Measurements from ENCODE around the gene CCN5. TPM values are rescaled to one million over a fixed set of nuclear protein-coding genes. Genes with fewer than 3 reads are reported as not detected.

Gene CCN5
- total RNA-seq, 1 donor = 520 TPM

GRCh38 chr20:44716309-44717106 lies 1.3 kb downstream of the CCN5 start:
- TF ChIP-seq CTCF (IDR thresholded peaks at IDR 0.05; ENCODE audit: extremely low read depth, low read depth, low read length) = no peak
- no peaks in the 10 kb centered on the region for H3K27me3 ChIP-seq (ENCODE audit: insufficient read depth, low read length)
- peak overlapping the region; percentile 11 for H3K4me3 ChIP-seq (ENCODE audit: insufficient read depth, low read length)
- DNase-seq (ENCODE audit: insufficient read length, low spot score, missing footprints) = peak; percentile 86
- H3K79me2 ChIP-seq (ENCODE audit: insufficient read depth, low read length) = no peaks in the 10 kb centered on the region
- no peaks in the 10 kb centered on the region for H3K36me3 ChIP-seq (ENCODE audit: insufficient read depth, low read length)
- peaks cover 46% of the 10 kb centered on the region for H3K4me1 ChIP-seq (ENCODE audit: insufficient read depth, low read length)
- peak overlapping the region; percentile 68 for H3K4me2 ChIP-seq (ENCODE audit: insufficient read depth, low read length)
- H4K20me1 ChIP-seq (ENCODE audit: insufficient read depth, low read length) = no peaks in the 10 kb centered on the region
- H3K27ac ChIP-seq (ENCODE audit: low read depth, low read length) = peak overlapping the region; percentile 33
- H2AFZ ChIP-seq (ENCODE audit: low read length) = peak overlapping the region; percentile 66
- H3K9me3 ChIP-seq (ENCODE audit: low read depth, low read length) = no peaks in the 10 kb centered on the region

- no peak overlapping the region for H3K4me3 ChIP-seq (ENCODE audit: insufficient read depth, low read length)
- DNase-seq (ENCODE audit: insufficient read length, low spot score, missing footprints) = peak; percentile 83
- no peaks in the 10 kb centered on the region for H3K27me3 ChIP-seq (ENCODE audit: insufficient read depth, low read length)
- no peaks in the 10 kb centered on the region for H3K79me2 ChIP-seq (ENCODE audit: insufficient read depth, low read length)
- no peaks in the 10 kb centered on the region for H3K36me3 ChIP-seq (ENCODE audit: insufficient read depth, low read length)
- H3K27ac ChIP-seq (ENCODE audit: low read depth, low read length) = no peak overlapping the region
- H3K9me3 ChIP-seq (ENCODE audit: low read depth, low read length) = no peaks in the 10 kb centered on the region
- no peak overlapping the region for H2AFZ ChIP-seq (ENCODE audit: low read length)
- H4K20me1 ChIP-seq (ENCODE audit: insufficient read depth, low read length) = no peaks in the 10 kb centered on the region
- H3K4me1 ChIP-seq (ENCODE audit: insufficient read depth, low read length) = peaks cover 51% of the 10 kb centered on the region
- H3K4me2 ChIP-seq (ENCODE audit: insufficient read depth, low read length) = no peak overlapping the region
- TF ChIP-seq CTCF (IDR thresholded peaks at IDR 0.05; ENCODE audit: extremely low read depth, low read depth, low read length) = peak; percentile 28
Observed at GRCh38 chr20:44717986-44718385, 2.8 kb downstream of the CCN5 start.

GRCh38 chr20:44719841-44720240 lies 4.7 kb downstream of the CCN5 start:
- no peak overlapping the region for H2AFZ ChIP-seq (ENCODE audit: low read length)
- no peaks in the 10 kb centered on the region for H3K36me3 ChIP-seq (ENCODE audit: insufficient read depth, low read length)
- no peak for TF ChIP-seq CTCF (IDR thresholded peaks at IDR 0.05; ENCODE audit: extremely low read depth, low read depth, low read length)
- peaks cover 43% of the 10 kb centered on the region for H3K4me1 ChIP-seq (ENCODE audit: insufficient read depth, low read length)
- H3K27ac ChIP-seq (ENCODE audit: low read depth, low read length) = peak overlapping the region; percentile 98
- DNase-seq (ENCODE audit: insufficient read length, low spot score, missing footprints) = peak; percentile 62
- no peak overlapping the region for H3K4me3 ChIP-seq (ENCODE audit: insufficient read depth, low read length)
- peak overlapping the region; percentile 77 for H3K4me2 ChIP-seq (ENCODE audit: insufficient read depth, low read length)
- H3K79me2 ChIP-seq (ENCODE audit: insufficient read depth, low read length) = no peaks in the 10 kb centered on the region
- no peaks in the 10 kb centered on the region for H3K27me3 ChIP-seq (ENCODE audit: insufficient read depth, low read length)
- no peaks in the 10 kb centered on the region for H3K9me3 ChIP-seq (ENCODE audit: low read depth, low read length)
- H4K20me1 ChIP-seq (ENCODE audit: insufficient read depth, low read length) = no peaks in the 10 kb centered on the region

GRCh38 chr20:44720621-44720996 lies 5.4 kb downstream of the CCN5 start:
- TF ChIP-seq CTCF (IDR thresholded peaks at IDR 0.05; ENCODE audit: extremely low read depth, low read depth, low read length) = no peak
- H3K4me3 ChIP-seq (ENCODE audit: insufficient read depth, low read length) = peak overlapping the region; percentile 8
- peak overlapping the region; percentile 98 for H3K27ac ChIP-seq (ENCODE audit: low read depth, low read length)
- H3K4me2 ChIP-seq (ENCODE audit: insufficient read depth, low read length) = peak overlapping the region; percentile 77
- no peaks in the 10 kb centered on the region for H3K27me3 ChIP-seq (ENCODE audit: insufficient read depth, low read length)
- H3K9me3 ChIP-seq (ENCODE audit: low read depth, low read length) = no peaks in the 10 kb centered on the region
- H2AFZ ChIP-seq (ENCODE audit: low read length) = no peak overlapping the region
- H3K36me3 ChIP-seq (ENCODE audit: insufficient read depth, low read length) = no peaks in the 10 kb centered on the region
- H3K79me2 ChIP-seq (ENCODE audit: insufficient read depth, low read length) = no peaks in the 10 kb centered on the region
- peak; percentile 96 for DNase-seq (ENCODE audit: insufficient read length, low spot score, missing footprints)
- H3K4me1 ChIP-seq (ENCODE audit: insufficient read depth, low read length) = peaks cover 36% of the 10 kb centered on the region
- no peaks in the 10 kb centered on the region for H4K20me1 ChIP-seq (ENCODE audit: insufficient read depth, low read length)
